IPS-15b (cell line): ENCODE data around the gene TM7SF2.

Experiments used
- H3K27me3 ChIP-seq: one replicate; pipeline ENCODE4 v1.6.1; 2013; ENCODE audit warnings: low read length; ENCODE audit not compliant: control insufficient read depth, insufficient read depth
- H3K36me3 ChIP-seq: one replicate; pipeline ENCODE4 v1.6.1; 2013; ENCODE audit warnings: low read length; ENCODE audit not compliant: control insufficient read depth, insufficient read depth
- H3K4me1 ChIP-seq: one replicate; pipeline ENCODE4 v1.6.1; 2013; ENCODE audit warnings: mild to moderate bottlenecking, low read length; ENCODE audit not compliant: control insufficient read depth, insufficient read depth
- H3K4me3 ChIP-seq: one replicate; pipeline ENCODE4 v1.5.1; 2013; ENCODE audit warnings: low read depth, low read length
- H3K9ac ChIP-seq: one replicate; pipeline ENCODE4 v1.6.1; 2013; ENCODE audit warnings: low read depth, mild to moderate bottlenecking, low read length
- H3K9me3 ChIP-seq: one replicate; pipeline ENCODE4 v1.6.1; 2013; ENCODE audit warnings: mild to moderate bottlenecking, low read length; ENCODE audit not compliant: control insufficient read depth, insufficient read depth

Gene TM7SF2

GRCh38 chr11:65111744-65112545 is at the start of gene TM7SF2:
TM7SF2 (plus strand) TSS chr11:65111872; CDS start chr11:65112016, 144 bp downstream.
- H3K4me1 ChIP-seq, result peaks cover 3% of the 10 kb centered on the region
- H3K9ac ChIP-seq, result peak within 1 kb of the TSS; percentile 87

GRCh38 chr11:65063532-65063931 is 48.1 kb upstream of the TM7SF2 start:
- Histone ChIP-seq H3K4me3 (no peak overlapping the region), H3K27me3 (no peaks in the 10 kb centered on the region), H3K9ac (no peak overlapping the region), H3K4me1 (peaks cover 7% of the 10 kb centered on the region), H3K36me3 (no peaks in the 10 kb centered on the region), H3K9me3 (no peaks in the 10 kb centered on the region)

More at GRCh38 chr11:65111744-65112545, at the start of gene TM7SF2:
- Histone ChIP-seq H3K36me3 (peaks cover 33% of the 10 kb centered on the region), H3K9me3 (no peaks in the 10 kb centered on the region), H3K27me3 (no peaks in the 10 kb centered on the region), H3K4me3 (peak within 1 kb of the TSS; percentile 76)

GRCh38 chr11:65064847-65065240 is 46.8 kb upstream of the TM7SF2 start:
- H3K9ac ChIP-seq, result no peak overlapping the region
- H3K36me3 ChIP-seq, result no peaks in the 10 kb centered on the region
- H3K4me3 ChIP-seq, result no peak overlapping the region
- no peaks in the 10 kb centered on the region for H3K27me3 ChIP-seq
- no peaks in the 10 kb centered on the region for H3K9me3 ChIP-seq
- H3K4me1 ChIP-seq, result peaks cover 7% of the 10 kb centered on the region

- Histone ChIP-seq H3K4me1 (peaks cover 7% of the 10 kb centered on the region), H3K36me3 (no peaks in the 10 kb centered on the region), H3K4me3 (no peak overlapping the region), H3K9ac (peak overlapping the region; percentile 60), H3K27me3 (no peaks in the 10 kb centered on the region), H3K9me3 (no peaks in the 10 kb centered on the region)
Observed at GRCh38 chr11:65065851-65066250, 45.8 kb upstream of the TM7SF2 start.

- Histone ChIP-seq H3K4me1 (peaks cover 7% of the 10 kb centered on the region), H3K9me3 (no peaks in the 10 kb centered on the region), H3K27me3 (no peaks in the 10 kb centered on the region), H3K4me3 (peak overlapping the region; percentile 13), H3K36me3 (no peaks in the 10 kb centered on the region), H3K9ac (peak overlapping the region; percentile 60)
Observed at GRCh38 chr11:65066315-65066714, 45.4 kb upstream of the TM7SF2 start.

- no peaks in the 10 kb centered on the region for H3K36me3 ChIP-seq
- H3K9ac ChIP-seq, result peak overlapping the region; percentile 60
- H3K4me1 ChIP-seq, result peaks cover 7% of the 10 kb centered on the region
- no peaks in the 10 kb centered on the region for H3K27me3 ChIP-seq
- no peaks in the 10 kb centered on the region for H3K9me3 ChIP-seq
- H3K4me3 ChIP-seq, result peak overlapping the region; percentile 13
Observed at GRCh38 chr11:65066805-65067291, 44.8 kb upstream of the TM7SF2 start.

- no peaks in the 10 kb centered on the region for H3K9me3 ChIP-seq
- no peaks in the 10 kb centered on the region for H3K27me3 ChIP-seq
- H3K4me1 ChIP-seq, result peaks cover 7% of the 10 kb centered on the region
- no peak overlapping the region for H3K9ac ChIP-seq
- no peak overlapping the region for H3K4me3 ChIP-seq
- no peaks in the 10 kb centered on the region for H3K36me3 ChIP-seq
Observed at GRCh38 chr11:65067446-65067845, 44.2 kb upstream of the TM7SF2 start.

GRCh38 chr11:65069217-65069616 is 42.5 kb upstream of the TM7SF2 start:
- no peaks in the 10 kb centered on the region for H3K36me3 ChIP-seq
- peaks cover 7% of the 10 kb centered on the region for H3K4me1 ChIP-seq
- H3K4me3 ChIP-seq, result no peak overlapping the region
- no peak overlapping the region for H3K9ac ChIP-seq
- no peaks in the 10 kb centered on the region for H3K9me3 ChIP-seq
- H3K27me3 ChIP-seq, result no peaks in the 10 kb centered on the region

GRCh38 chr11:65071907-65072630 is 39.6 kb upstream of the TM7SF2 start:
- Histone ChIP-seq H3K4me3 (no peak overlapping the region), H3K9me3 (no peaks in the 10 kb centered on the region), H3K4me1 (peaks cover under 1% of the 10 kb centered on the region), H3K9ac (no peak overlapping the region), H3K36me3 (peaks cover 13% of the 10 kb centered on the region), H3K27me3 (no peaks in the 10 kb centered on the region)

- Histone ChIP-seq H3K9me3 (no peaks in the 10 kb centered on the region), H3K36me3 (peaks cover 18% of the 10 kb centered on the region), H3K27me3 (no peaks in the 10 kb centered on the region), H3K4me3 (no peak overlapping the region), H3K4me1 (no peaks in the 10 kb centered on the region), H3K9ac (no peak overlapping the region)
Observed at GRCh38 chr11:65072631-65072966, 39.1 kb upstream of the TM7SF2 start.

- Histone ChIP-seq H3K4me3 (no peak overlapping the region), H3K36me3 (peaks cover 40% of the 10 kb centered on the region), H3K27me3 (no peaks in the 10 kb centered on the region), H3K9me3 (no peaks in the 10 kb centered on the region), H3K4me1 (no peaks in the 10 kb centered on the region), H3K9ac (no peak overlapping the region)
Observed at GRCh38 chr11:65077451-65077850, 34.2 kb upstream of the TM7SF2 start.

- Histone ChIP-seq H3K36me3 (peaks cover 40% of the 10 kb centered on the region), H3K4me1 (peaks cover 5% of the 10 kb centered on the region), H3K4me3 (no peak overlapping the region), H3K9me3 (no peaks in the 10 kb centered on the region), H3K9ac (no peak overlapping the region), H3K27me3 (no peaks in the 10 kb centered on the region)
Observed at GRCh38 chr11:65078151-65078550, 33.5 kb upstream of the TM7SF2 start.
